Colon (tissue), 2 donors: ENCODE measurements around the gene TERT.
"Not testable (repeated sequence)": the region's sequence is repeated elsewhere in the genome, so short reads cannot be mapped to it uniquely, and the experiment has no call there.

Source experiments
- FAIRE-seq: peaks from 2 replicates; lab custom pipeline; 2012; peaks lifted over from hg19 to GRCh38; lab: Jason Lieb, UNC
- donor health status: control.
- donor health status: control.

Gene TERT

DNA sequence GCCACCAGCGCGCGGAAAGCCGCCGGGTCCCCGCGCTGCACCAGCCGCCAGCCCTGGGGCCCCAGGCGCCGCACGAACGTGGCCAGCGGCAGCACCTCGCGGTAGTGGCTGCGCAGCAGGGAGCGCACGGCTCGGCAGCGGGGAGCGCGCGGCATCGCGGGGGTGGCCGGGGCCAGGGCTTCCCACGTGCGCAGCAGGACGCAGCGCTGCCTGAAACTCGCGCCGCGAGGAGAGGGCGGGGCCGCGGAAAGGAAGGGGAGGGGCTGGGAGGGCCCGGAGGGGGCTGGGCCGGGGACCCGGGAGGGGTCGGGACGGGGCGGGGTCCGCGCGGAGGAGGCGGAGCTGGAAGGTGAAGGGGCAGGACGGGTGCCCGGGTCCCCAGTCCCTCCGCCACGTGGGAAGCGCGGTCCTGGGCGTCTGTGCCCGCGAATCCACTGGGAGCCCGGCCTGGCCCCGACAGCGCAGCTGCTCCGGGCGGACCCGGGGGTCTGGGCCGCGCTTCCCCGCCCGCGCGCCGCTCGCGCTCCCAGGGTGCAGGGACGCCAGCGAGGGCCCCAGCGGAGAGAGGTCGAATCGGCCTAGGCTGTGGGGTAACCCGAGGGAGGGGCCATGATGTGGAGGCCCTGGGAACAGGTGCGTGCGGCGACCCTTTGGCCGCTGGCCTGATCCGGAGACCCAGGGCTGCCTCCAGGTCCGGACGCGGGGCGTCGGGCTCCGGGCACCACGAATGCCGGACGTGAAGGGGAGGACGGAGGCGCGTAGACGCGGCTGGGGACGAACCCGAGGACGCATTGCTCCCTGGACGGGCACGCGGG, at the start of gene TERT:
Gene TERT (minus strand): TSS at position 234 of the 815 bp plus-strand sequence. CDS start 79 bp downstream, at position 155.
- FAIRE-seq = no peak

DNA sequence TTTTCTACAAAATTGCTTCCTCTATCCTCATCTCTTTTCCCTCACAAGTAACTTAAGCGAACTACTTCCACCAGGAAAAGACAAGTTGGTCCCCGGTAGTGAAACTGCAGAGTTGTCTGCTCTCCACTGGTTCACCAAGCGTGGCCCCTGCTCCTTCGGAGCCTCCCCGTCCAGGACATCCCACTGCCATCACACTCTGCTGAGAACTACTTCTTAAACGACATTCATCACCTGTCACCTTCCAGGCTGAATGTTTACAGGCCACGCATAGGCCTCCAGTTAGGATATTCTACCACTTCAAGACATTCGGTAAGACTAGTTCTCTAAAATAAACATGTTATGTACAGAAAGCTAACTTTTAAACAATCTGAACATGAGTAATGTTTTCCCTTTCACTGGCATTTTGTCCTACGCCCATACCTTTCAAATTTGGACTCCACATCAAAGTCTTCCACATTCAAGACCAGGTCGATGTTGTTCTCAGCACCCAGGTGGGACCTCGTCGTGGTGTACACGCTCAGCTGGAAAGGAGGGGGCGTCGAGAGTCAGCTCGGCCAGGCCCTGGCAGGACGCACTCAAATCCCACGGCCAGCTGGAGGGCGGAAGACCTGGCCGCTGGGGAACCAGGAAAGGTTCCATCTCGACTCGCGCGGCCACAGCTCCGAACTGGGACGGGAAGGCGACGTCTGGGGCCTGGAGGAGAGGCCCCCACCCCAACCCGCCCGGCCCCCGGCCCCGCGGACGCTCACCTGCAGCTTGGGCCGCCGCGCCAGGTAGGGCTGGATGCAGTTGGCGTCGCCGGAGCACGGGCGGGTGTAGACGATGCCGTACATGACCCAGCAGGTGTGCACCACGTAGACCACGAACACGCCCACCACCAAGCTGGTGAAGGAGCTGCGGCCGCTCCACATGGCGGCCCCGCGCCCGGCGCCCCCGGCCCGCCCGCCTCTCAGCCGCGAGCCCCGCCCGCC, 49.3 kb upstream of the TERT start:
- FAIRE-seq = no peak

DNA sequence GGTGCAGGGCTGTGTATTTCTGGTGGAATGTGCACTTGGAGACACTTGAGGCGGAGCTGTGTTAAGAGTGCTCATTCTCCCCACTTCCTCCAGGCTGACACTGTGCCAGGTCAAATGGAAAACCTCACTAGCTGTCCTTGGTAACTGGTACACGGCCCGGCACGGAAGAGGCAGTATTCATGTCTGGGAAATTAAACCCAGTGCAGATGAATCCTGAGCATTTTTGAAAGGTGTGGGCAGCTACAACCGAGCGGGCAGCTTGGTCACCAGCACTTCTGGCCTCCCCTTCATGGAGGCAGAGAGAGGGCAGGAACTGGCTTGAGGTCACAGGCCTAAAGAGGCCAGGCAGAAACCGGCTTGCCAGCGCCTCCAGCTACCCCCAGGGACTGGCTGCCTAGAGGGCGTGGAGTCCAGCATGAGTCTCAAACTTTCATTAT, 48.5 kb upstream of the TERT start:
- no peak for FAIRE-seq

DNA sequence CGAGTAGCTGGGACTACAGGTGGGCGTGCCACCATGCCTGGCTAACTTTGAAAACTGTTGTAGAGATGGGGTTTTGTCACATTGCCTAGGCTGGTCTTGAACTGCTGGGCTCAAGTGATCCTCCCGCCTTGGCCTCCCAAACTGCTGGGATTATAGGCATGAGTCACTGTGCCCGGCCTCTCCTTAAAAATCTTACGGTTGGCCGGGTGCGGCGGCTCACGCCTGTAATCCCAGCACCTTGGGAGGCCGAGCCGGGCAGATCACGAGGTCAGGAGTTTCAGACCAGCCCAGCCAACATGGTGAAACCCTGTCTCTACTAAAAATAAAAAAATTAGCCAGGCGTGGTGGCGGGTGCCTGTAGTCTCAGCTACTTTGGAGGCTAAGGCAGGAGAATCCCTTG, 47.8 kb upstream of the TERT start:
- not testable (repeated sequence) for FAIRE-seq

DNA sequence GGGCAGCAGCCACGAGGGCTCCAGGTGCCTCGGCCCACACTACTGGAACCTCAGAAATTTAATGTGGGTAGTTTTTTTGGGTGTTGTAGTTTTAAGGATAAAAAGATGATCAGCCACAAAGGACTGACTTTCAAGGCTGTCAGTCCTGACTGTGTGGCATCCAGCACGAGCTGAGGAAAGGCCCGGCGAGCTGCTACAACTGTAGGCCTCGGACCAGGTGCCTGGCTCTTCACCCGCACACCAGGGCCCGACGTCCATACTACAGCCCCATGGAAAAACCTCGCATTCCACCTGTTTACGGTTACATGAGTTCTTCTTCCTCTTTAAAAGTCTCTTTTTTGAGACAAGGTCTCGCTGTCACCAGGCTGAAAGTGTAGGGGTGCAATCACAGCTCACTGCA, 47.4 kb upstream of the TERT start:
- no peak for FAIRE-seq

DNA sequence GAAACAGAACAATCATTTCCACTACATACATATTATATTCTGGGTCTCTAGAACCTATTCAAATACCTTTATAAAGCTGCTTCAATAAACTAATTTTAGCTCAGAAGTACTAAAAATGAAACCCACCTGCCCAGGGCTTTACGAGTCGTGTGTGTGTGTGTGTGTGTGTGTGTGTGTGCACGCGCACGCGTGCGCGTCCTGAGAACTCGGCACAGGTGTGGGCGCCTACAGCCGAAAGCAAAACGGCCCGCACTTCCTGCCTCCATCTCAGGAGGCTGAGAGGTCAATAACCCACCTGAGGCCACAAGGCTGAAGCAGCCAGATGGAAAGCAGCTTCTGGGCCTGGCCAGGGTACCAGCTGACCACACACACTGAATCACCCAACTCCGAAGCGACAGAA, 47.0 kb upstream of the TERT start:
- FAIRE-seq = no peak

DNA sequence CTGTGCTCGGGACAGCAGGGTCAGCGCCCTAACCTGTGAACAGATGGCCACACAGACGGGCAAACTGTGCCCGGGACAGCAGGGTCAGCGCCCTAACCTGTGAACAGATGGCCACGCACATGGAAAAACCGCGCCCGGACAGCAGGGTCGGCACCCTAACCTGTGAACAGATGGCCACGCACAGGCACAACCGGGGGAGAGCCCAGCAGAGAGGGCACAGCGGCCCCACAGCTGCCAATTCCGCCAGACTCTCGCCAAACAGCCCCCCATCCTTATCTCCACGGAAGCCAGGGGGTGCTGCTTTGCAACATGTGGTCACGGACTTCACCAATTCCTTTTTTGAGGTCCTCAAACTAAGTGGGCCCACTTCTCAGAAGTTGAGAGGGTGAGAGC, 44.9 kb upstream of the TERT start:
- FAIRE-seq = not testable (repeated sequence)

DNA sequence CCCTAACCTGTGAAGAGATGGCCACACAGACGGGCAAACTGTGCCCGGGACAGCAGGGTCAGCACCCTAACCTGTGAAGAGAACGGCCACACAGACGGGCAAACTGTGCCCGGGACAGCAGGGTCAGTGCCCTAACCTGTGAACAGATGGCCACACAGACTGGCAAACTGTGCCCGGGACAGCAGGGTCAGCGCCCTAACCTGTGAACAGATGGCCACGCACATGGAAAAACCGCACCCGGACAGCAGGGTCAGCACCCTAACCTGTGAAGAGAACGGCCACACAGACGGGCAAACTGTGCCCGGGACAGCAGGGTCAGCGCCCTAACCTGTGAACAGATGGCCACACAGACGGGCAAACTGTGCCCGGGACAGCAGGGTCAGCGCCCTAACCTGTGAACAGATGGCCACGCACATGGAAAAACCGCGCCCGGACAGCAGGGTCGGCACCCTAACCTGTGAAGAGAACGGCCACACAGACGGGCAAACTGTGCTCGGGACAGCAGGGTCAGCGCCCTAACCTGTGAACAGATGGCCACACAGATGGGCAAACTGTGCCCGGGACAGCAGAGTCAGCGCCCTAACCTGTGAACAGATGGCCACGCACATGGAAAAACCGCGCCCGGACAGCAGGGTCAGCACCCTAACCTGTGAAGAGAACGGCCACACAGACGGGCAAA, 44.4 kb upstream of the TERT start:
- not testable (repeated sequence) for FAIRE-seq

DNA sequence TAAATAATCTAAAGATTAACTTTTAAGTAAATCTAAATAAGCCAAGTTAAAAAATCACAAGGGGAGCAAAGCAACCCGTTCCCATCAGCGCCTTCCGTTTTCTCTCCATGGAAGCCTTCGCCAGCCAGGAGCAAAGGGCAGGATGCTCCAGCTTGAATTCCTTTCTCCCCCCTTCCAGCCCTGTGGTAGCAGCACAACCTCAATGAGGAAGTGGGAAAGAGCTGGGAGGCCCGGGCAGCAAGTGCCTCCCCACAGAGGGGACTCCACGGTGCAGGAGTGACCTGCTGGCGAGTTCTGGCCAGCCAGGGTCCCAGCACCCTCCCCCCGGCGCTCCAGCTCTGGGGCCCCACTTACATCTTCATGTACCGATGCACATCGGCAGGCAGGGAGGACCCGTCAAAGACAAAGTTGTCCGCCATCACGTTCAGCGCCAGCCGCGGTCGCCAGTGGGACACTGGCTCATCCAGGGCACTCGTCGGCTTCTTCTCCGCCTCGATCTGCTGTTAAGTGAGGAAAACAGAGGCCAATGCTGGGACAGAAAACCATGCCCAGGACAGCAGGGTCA, 43.7 kb upstream of the TERT start:
- no peak for FAIRE-seq

DNA sequence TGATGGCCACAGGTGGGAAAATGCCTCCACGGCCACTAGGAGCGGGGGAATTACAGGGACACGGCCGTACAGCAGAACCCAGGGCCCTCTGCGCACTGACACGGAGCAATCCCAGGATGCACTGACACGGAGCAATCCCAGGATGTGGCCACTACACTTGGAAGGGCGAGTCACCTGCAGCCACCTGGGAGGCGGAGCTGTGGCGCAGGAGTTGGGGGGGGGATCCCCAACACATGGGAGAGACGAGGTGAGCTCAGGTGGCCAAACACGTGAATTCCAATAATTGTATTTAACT, 43.3 kb upstream of the TERT start:
- no peak for FAIRE-seq

DNA sequence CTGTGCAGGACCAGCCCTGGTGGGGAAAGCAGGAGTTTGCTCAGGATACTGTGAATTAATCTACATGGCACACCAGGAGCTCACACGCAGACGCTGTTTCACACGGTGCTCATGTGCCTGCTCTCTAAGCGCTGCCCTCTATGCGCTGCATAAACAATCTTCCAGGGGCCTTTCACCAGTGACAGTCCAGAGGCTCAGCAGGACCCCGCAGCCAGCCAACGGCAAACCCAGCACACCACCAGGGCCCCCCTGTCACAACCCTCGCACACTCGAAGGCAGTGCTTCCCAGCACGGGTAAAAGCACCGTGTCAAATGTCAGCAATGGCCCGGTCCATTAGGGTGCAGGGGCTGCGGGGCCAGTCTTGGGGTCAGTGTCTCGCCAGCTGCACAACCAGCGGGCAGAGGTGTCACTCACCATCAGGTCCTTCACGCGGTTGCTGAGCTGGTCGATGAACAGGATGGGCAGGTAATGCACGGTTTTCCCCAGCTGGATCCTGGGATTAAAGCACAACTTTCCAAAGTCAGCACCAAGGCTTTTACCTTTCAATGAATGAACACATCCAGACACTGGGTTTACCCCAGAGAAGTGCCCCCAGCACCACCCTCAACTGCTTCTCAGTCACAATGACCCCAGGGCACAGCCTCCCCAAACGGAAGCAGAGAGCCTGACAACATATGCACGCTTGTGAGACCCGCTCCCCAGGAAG, 42.8 kb upstream of the TERT start:
- FAIRE-seq = no peak

DNA sequence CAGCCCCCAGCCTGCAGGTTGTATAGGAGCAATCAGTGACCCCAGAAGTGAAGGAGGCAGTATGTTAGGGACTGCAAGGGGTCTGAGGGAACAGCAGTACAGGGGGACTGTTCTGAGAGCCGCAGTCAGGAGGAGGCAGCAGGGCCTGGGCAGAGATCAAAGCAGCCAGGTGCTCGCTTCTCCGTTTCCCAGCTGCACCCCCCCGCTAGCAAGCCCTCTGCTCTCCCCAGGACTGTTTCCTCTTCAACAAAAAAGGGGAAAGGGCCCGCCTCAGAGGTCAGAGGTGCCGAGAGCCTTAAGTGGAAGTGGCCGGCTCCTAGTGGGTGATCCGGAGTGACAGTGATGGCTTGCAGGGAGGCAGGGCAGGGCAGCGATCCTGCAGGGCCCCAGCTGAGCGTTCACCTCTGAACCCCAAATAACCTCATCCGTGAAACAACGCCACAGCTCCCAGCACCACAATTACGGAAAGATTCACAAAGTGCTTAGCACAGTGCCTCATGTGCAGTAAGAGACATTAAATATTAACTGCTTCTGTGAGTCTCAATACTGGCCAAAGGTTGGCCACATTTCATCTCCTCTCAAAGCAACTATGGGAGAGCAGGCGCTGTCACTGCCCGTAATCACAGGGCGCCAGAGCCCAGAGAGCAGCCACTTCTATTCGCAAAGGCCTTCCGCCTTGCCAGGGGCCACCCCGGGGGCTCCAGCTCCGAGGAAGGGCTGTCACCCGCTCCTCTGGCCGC, 42.1 kb upstream of the TERT start:
- FAIRE-seq = no peak

DNA sequence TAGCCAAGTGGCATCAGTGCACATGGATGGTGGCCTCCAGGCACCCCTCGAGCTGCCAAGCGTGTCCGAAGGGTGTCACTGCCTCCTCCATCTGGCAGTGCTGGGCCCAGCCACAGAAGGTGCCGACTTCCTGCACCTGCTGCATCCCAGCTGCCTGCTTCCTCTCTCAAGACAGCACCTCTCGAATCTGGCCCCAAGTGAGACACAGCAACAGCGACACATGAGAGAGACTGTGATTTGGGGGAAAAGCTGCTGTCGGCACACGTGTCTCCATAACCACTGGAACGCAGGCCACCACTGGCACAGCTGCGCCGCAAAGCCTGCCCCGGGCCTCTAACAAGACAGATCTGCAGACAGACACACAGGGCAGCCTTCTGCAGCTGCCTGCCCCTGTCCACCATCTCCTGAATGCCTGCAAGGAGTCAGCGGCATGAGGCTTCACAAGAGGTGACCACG, 41.3 kb upstream of the TERT start:
- FAIRE-seq = no peak

DNA sequence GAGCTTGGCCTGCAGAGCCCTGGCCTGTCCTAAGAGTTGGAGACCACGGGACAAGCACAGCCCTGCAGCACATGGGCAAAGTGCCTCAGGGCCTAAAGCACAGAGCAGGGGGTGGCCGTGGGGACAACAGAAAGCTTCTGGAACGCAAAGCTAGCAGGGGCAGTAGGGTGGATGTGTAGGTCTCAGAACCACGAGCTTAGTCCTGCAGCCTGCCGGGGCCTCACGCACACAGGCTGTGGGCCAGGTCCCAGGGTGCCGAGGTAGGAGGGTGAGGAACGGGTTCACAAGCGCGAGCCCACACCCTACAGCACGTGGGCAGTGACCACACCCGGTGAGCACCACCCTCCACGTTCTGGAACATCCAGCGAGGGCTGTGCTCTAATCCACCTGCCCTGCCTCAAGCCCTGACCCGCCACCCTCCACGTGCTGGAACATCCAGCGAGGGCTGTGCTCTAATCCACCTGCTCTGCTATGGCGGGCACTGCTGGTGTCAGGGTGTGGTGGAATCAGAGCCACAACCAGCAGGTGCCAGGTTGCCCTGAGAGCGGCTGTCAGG, 40.8 kb upstream of the TERT start:
- no peak for FAIRE-seq

DNA sequence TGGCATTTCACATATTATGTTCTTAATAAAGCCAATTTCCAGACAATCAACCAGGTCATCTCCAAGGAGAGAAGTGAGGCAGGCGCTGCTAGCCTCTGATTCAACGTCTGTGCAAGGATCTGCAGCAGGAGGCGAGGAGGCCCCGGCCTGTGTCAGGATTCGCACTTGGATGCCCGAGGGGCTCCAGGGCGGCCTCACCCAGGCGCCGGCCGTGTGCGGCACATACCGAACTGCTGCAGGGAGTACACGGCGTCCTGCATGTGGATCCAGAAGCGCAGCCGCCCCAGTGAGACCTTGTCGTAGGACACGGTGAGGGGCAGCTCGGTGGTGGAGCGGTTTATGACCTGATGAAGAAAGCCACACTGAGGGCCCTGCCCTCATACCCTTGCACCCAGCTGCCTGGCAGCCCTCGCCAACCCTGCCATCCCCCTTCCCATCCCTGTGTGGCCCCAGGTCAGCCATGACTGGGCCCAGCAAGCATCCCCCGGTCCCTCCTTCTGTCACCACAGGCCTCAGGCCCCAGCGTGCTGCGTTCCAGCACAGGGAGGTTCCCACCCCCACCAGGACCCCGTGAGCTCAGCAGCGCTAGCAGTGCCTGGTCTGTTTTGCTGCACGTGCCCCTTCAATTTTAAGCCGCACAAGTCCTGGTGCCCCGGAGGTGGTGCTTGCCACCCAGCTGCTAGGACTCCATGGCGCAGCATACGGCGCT, 40.1 kb upstream of the TERT start:
- no peak for FAIRE-seq

DNA sequence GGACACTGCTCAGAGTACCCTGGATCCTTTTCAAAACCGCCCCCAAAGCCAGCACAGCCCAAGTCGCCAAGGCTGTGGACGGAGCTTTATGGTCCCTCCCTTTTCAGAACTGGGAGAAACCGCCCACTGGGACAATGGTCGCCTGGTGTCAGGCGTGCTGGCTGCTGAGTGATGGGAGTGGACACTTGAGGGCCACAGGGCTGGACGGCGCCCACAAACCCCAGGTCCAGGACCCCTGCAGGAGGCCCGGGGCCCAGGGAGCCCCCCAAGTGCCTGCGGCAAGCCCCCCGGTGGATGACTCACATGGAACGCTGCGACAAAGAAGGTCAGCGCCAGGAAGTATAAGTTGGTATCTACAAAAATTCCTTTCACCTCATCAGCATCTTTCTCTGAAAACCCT, 39.1 kb upstream of the TERT start:
- FAIRE-seq = no peak

DNA sequence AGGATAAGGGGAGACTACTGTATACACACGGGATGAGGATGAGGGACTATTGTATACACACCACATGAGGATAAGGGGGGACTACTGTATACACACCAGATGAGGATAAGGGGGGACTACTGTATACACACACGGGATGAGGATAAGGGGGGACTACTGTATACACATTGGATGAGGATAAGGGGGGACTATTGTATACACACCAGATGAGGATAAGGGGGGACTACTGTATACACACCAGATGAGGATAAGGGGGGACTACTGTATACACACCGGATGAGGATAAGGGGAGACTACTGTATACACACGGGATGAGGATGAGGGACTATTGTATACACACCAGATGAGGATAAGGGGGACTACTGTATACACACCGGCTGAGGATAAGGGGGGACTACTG, 38.4 kb upstream of the TERT start:
- FAIRE-seq = peak; percentile 94

DNA sequence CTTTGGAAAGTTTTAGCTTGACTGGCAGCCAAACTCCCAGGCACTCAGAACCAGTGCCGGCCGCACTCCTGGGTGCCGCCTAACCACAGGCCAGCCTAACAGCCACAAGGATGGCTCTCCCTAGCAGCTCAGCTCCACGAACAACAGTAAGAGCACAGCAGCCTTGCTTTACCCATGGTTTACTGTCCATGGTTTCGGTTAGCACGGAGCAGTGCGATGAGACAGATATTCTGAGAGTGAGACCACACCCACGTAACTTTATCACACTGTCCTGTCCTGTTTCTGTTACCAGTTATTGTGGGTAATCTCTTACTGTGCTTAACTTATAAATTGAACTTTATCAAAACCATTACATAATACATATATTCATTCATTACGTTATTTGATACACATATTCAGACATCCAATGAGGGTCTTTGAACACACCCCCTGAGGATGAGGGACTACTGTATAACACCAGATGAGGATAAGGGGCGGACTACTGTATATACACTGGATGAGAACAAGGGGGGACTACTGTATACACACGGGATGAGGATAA, 37.7 kb upstream of the TERT start:
- no peak for FAIRE-seq

DNA sequence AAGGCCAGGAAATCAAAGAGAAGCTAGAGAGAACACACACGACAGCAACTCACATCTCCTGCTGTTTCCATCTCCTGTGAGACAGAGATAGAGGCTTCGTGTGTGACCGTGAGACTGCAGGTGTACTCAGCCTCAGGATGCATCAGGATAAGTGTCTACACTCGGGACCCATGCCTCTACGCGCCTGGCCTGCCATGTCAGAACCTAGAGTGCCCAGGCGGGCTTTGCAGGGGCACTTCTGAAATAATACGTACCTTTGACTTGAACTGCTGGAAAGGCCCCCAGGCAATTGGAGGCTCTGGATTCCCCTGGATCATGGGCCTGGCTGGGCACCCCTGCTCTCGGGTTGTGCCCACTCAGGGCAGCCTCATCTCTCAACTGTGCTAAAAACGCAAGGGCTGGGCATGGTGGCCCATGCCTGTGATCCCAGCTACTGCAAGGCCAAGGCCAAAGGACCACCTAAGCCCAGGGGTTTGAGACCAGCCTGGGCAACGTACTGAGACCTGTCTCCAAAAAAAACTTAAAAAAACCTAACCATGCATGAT, 37.1 kb upstream of the TERT start:
- no peak for FAIRE-seq
